Measurements from ENCODE around the gene ELF1. TPM values are rescaled to one million over a fixed set of nuclear protein-coding genes. Genes with fewer than 3 reads are reported as not detected.

The ELF1 gene
- total RNA-seq, 2 experiments from 2014 or later: 159 to 169 TPM

DNA sequence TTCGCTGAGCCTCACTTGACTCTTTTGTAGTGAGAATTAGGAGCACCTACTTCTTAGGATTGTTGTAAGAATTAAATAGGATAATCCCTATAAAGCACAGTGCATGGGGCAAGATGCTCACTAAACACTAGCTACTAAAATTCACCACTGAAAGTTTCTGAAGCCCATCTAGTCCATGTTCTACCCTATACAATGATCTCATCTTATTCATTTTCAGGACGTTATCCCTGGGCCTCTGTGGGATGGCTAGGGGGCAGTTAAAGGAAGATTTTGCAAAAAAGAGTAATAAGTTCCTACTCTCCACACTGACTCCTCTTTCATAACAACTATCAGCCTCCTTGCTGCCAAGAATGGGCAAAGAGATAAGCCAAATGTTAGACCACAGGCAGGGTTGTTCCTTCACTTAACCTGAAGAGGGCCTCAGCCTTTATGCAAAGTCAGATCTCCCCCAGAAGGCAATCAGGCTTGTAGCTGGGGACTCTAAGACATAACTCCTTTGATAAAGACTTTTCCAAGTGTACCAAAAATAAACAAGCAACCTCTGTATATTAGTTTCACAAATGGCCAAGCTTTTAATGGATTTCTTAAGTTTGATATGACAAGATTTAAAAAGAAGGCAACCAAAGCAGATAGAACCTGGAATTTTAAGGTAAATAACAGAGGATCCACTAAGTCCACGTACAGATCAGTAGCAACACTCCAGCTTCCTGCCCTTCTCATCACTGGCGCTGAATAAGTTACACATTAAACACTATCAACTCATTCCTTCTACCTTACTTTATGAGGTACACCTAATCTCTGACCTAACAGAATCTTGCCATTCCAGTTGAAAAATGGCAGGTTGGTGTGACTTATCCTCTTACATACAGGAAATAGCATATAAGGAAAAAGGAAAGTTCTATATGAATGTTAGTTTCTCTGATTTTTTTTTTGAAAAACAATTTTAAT is 44.4 kb downstream of the ELF1 start:
- H3K36me3 Mint-ChIP-seq (ENCODE audit: low read depth): peaks cover 62% of the 10 kb centered on the region
- peak; percentile 36 for DNase-seq
- CTCF ChIA-PET: interaction anchor here (0.6 to 2.2 kb wide), 19 partner anchors 8 to 85 kb away, joined by 3 to 41 read pairs (median 5); partner anchors contain the start of genes ELF1 and WBP4

GRCh38 chr13:40973409-40973808 is 45.7 kb downstream of the ELF1 start:
- peaks cover 57% of the 10 kb centered on the region for H3K36me3 Mint-ChIP-seq (ENCODE audit: low read depth)
- no peaks in the 10 kb centered on the region for H3K27me3 Mint-ChIP-seq
- ChIA-PET CTCF (interaction anchor here (1.1 to 2.2 kb wide), 6 partner anchors 16 to 81 kb away, joined by 3 to 41 read pairs (median 5); partner anchors contain the start of gene ELF1), POLR2A (interaction anchor here (0.8 to 14.2 kb wide), 5 partner anchors 8 to 87 kb away, joined by 3 to 445 read pairs (median 9); partner anchors contain the start of genes ELF1 and WBP4)
- no peaks in the 10 kb centered on the region for H3K9me3 Mint-ChIP-seq
- H3K4me1 Mint-ChIP-seq: peaks cover 86% of the 10 kb centered on the region
- H3K4me3 Mint-ChIP-seq: no peak overlapping the region
- H3K27ac Mint-ChIP-seq: no peak overlapping the region
- DNase-seq: no peak

More for the DNA sequence above, 44.4 kb downstream of the ELF1 start:
- H3K9me3 Mint-ChIP-seq: no peaks in the 10 kb centered on the region
- H3K27me3 Mint-ChIP-seq: no peaks in the 10 kb centered on the region
- POLR2A ChIA-PET: interaction anchor here (0.8 to 14.2 kb wide), 7 partner anchors 11 to 86 kb away, joined by 3 to 445 read pairs (median 5); partner anchors contain the start of genes ELF1 and WBP4
- peak overlapping the region; percentile 19 for H3K4me3 Mint-ChIP-seq
- H3K4me1 Mint-ChIP-seq: peaks cover 84% of the 10 kb centered on the region
- H3K27ac Mint-ChIP-seq: peak overlapping the region; percentile 47

GRCh38 chr13:40971321-40971720 is 47.8 kb downstream of the ELF1 start:
- DNase-seq: no peak
- Mint-ChIP-seq H3K36me3 (ENCODE audit: low read depth) (peaks cover 51% of the 10 kb centered on the region), H3K4me3 (no peak overlapping the region), H3K27ac (no peak overlapping the region), H3K4me1 (peaks cover 85% of the 10 kb centered on the region), H3K9me3 (no peaks in the 10 kb centered on the region), H3K27me3 (no peaks in the 10 kb centered on the region)
- POLR2A ChIA-PET: interaction anchor here (1.9 to 14.2 kb wide), 2 partner anchors 42 to 89 kb away, joined by 10 to 445 read pairs; partner anchors contain the start of genes ELF1 and WBP4
- CTCF ChIA-PET: interaction anchor here (1.1 kb wide), 1 partner anchor 39 kb away, joined by 3 read pairs; no protein-coding TSS in a partner anchor

DNA sequence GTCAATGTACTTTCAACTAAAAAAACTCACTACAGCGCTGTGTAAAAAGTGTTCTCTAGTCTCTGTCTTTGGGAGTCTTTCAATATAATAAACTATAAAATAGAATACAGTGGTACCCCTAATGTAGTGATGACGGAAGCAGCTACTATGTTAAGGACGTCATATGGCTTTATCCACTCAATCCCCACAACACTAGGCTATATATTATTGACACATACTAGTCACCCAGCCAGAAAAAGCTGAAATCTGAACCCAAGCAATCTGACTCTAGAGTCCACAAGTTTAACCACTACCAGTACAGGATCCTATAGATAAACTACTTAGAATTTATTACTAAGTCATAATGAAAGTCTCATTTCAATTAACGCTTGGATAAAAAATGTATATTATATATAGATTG is 48.3 kb downstream of the ELF1 start:
- Mint-ChIP-seq H3K36me3 (ENCODE audit: low read depth) (peaks cover 45% of the 10 kb centered on the region), H3K27ac (no peak overlapping the region), H3K27me3 (no peaks in the 10 kb centered on the region), H3K9me3 (no peaks in the 10 kb centered on the region), H3K4me3 (no peak overlapping the region), H3K4me1 (peaks cover 80% of the 10 kb centered on the region)
- ChIA-PET CTCF (interaction anchor here (1.1 kb wide), 2 partner anchors 40 to 59 kb away, joined by 3 read pairs; no protein-coding TSS in a partner anchor), POLR2A (interaction anchor here (1.9 to 14.2 kb wide), 2 partner anchors 42 to 90 kb away, joined by 10 to 445 read pairs; partner anchors contain the start of genes ELF1 and WBP4)
- DNase-seq: no peak

GRCh38 chr13:40969169-40969901 is 49.8 kb downstream of the ELF1 start:
- H3K27me3 Mint-ChIP-seq: no peaks in the 10 kb centered on the region
- DNase-seq: peak; percentile 35
- ChIA-PET CTCF (interaction anchor here (0.9 kb wide), 1 partner anchor 92 kb away, joined by 3 read pairs; the partner anchor contains the start of gene WBP4), POLR2A (interaction anchor here (1.4 to 14.2 kb wide), 3 partner anchors 9 to 91 kb away, joined by 5 to 445 read pairs (median 10); partner anchors contain the start of genes ELF1 and WBP4)
- peaks cover 42% of the 10 kb centered on the region for H3K36me3 Mint-ChIP-seq (ENCODE audit: low read depth)
- H3K4me3 Mint-ChIP-seq: no peak overlapping the region
- H3K27ac Mint-ChIP-seq: no peak overlapping the region
- peaks cover 78% of the 10 kb centered on the region for H3K4me1 Mint-ChIP-seq
- no peaks in the 10 kb centered on the region for H3K9me3 Mint-ChIP-seq

DNA sequence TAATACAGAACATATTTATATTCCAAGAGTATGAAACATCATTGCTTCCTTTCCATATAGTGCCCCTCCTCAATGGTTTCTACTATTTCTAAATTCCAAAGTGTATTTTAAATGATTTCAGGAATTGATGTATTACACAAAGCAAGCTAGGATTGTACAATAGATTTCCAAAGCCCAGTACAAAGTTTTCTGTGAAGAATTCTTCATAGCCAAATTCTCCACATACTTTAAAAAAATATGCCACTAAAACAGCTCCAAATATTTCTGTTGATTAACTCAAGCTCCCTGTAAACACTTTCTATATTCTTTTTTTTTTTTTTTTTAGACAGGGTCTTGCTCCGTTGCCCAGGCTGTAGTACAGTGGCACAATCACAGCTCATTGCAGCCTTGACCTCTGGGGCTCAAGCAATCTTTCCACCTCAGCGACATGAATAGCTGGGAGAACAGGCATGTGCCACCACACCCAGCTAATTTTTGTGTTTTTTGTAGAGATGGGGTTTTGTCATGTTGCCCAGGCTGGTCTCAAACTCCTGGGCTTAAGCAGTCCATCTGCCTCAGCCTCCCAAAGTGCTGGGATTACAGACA is 50.6 kb downstream of the ELF1 start:
- Mint-ChIP-seq H3K9me3 (no peaks in the 10 kb centered on the region), H3K4me3 (no peak overlapping the region), H3K4me1 (peaks cover 80% of the 10 kb centered on the region), H3K36me3 (ENCODE audit: low read depth) (peaks cover 46% of the 10 kb centered on the region), H3K27ac (no peak overlapping the region), H3K27me3 (no peaks in the 10 kb centered on the region)
- DNase-seq: no peak
- CTCF ChIA-PET: interaction anchor here (1.1 kb wide), 1 partner anchor 11 kb away, joined by 3 read pairs; no protein-coding TSS in a partner anchor
- POLR2A ChIA-PET: interaction anchor here (1.4 kb wide), 1 partner anchor 56 kb away, joined by 3 read pairs; no protein-coding TSS in a partner anchor

DNA sequence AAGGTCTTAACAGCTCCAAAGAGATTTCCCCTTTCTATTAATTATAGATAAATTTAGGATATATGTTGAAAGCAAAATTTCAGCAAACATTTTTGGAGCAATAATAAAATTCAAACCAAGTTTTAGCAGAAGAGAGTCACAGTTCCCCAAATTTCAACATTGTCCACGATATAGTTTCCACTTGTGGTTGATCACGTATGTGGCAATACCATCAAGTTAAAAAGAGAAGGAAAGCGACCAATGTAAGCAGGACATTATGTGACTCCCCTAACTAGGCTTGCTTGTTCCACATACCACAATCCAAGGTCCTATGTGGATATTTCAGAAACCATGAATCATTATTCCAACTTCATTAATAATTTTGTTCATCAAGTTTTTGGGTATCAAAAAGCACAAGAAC is 52.8 kb downstream of the ELF1 start:
- Mint-ChIP-seq H3K4me3 (no peak overlapping the region), H3K27me3 (no peaks in the 10 kb centered on the region), H3K36me3 (ENCODE audit: low read depth) (peaks cover 41% of the 10 kb centered on the region), H3K4me1 (peaks cover 80% of the 10 kb centered on the region), H3K9me3 (no peaks in the 10 kb centered on the region), H3K27ac (no peak overlapping the region)
- ChIA-PET CTCF (no interaction called here), POLR2A (interaction anchor here (0.7 to 1.0 kb wide), 3 partner anchors 13 to 95 kb away, joined by 3 to 4 read pairs (median 4); partner anchors contain the start of gene WBP4)
- DNase-seq: no peak

GRCh38 chr13:40963927-40964326 is 55.2 kb downstream of the ELF1 start:
- CTCF ChIA-PET: interaction anchor here (0.9 kb wide), 1 partner anchor 11 kb away, joined by 4 read pairs; no protein-coding TSS in a partner anchor
- Mint-ChIP-seq H3K36me3 (ENCODE audit: low read depth) (peaks cover 46% of the 10 kb centered on the region), H3K4me1 (peaks cover 63% of the 10 kb centered on the region), H3K4me3 (no peak overlapping the region), H3K27me3 (no peaks in the 10 kb centered on the region), H3K27ac (no peak overlapping the region), H3K9me3 (no peaks in the 10 kb centered on the region)
- DNase-seq: no peak
- POLR2A ChIA-PET: interaction anchor here (0.6 to 1.3 kb wide), 2 partner anchors 55 to 165 kb away, joined by 3 to 4 read pairs; partner anchors contain the start of gene ELF1

- ChIA-PET POLR2A (interaction anchor here (0.7 to 1.1 kb wide), 3 partner anchors 10 to 13 kb away, joined by 3 to 5 read pairs (median 4); no protein-coding TSS in a partner anchor), CTCF (interaction anchor here (1.1 kb wide), 1 partner anchor 41 kb away, joined by 3 read pairs; no protein-coding TSS in a partner anchor)
- H3K36me3 Mint-ChIP-seq (ENCODE audit: low read depth): peaks cover 54% of the 10 kb centered on the region
- no peak for DNase-seq
- H3K27me3 Mint-ChIP-seq: no peaks in the 10 kb centered on the region
- H3K4me1 Mint-ChIP-seq: peaks cover 62% of the 10 kb centered on the region
- no peak overlapping the region for H3K4me3 Mint-ChIP-seq
- H3K9me3 Mint-ChIP-seq: peaks cover 2% of the 10 kb centered on the region
- H3K27ac Mint-ChIP-seq: peak overlapping the region; percentile 1
These were observed 57.3 kb downstream of the ELF1 start for GRCh38 chr13:40961826-40962225.

- no peak for DNase-seq
- Mint-ChIP-seq H3K4me3 (no peak overlapping the region), H3K4me1 (peaks cover 59% of the 10 kb centered on the region), H3K27ac (peak overlapping the region; percentile 1), H3K9me3 (peaks cover 2% of the 10 kb centered on the region), H3K36me3 (ENCODE audit: low read depth) (peaks cover 58% of the 10 kb centered on the region), H3K27me3 (no peaks in the 10 kb centered on the region)
- ChIA-PET POLR2A (interaction anchor here (0.7 to 1.1 kb wide), 3 partner anchors 9 to 13 kb away, joined by 3 to 5 read pairs (median 4); no protein-coding TSS in a partner anchor), CTCF (interaction anchor here (1.0 to 1.2 kb wide), 3 partner anchors 9 to 40 kb away, joined by 3 read pairs; no protein-coding TSS in a partner anchor)
These were observed 57.9 kb downstream of the ELF1 start for GRCh38 chr13:40961214-40961613.

DNA sequence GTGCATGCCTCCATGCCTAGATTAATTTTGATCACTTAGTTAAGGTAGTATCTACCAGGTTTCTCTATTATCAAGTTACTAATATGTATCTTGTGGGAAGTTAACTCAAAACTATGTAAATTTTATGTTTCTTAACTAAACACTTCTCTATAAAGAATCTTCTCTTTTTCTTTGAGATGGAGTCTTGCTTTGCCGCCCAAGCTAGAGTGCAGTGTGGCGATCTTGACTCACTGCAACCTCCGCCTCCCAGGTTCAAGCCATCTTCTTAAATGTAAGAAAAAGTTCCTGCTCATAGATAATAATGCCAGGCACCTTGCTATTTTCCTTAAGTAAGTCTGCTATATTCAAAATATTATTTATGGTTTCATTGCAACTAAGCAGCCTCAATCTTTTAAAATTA is 58.4 kb downstream of the ELF1 start:
- CTCF ChIA-PET: interaction anchor here (1.0 to 1.2 kb wide), 2 partner anchors 9 to 14 kb away, joined by 3 read pairs; no protein-coding TSS in a partner anchor
- Mint-ChIP-seq H3K4me1 (peaks cover 58% of the 10 kb centered on the region), H3K4me3 (no peak overlapping the region), H3K36me3 (ENCODE audit: low read depth) (peaks cover 59% of the 10 kb centered on the region), H3K27me3 (no peaks in the 10 kb centered on the region), H3K27ac (no peak overlapping the region), H3K9me3 (peaks cover 2% of the 10 kb centered on the region)
- POLR2A ChIA-PET: no interaction called here
- DNase-seq: no peak

Measured in activated CD4-positive, alpha-beta memory T cell treated with anti-CD3 and anti-CD28 coated beads, Interleukin-2, amount 10 ng/mL, durations not matched to agents 7 days and 5 days (primary cell).